NCI-H1417 treated with DMSO at 0.1 percent for 48 hours (cell line): ENCODE results near the gene ZNF561.

Experiments
- DNase-seq: peaks from one replicate; lab custom pipeline; 2025; lab: John Stamatoyannopoulos, UW

The ZNF561 gene

GRCh38 chr19:9580728-9581127, 40.3 kb downstream of the ZNF561 start:
- DNase-seq = no peak

- DNase-seq = no peak
Observed at GRCh38 chr19:9570255-9570654, 50.8 kb downstream of the ZNF561 start.

GRCh38 chr19:9566729-9567128, 54.3 kb downstream of the ZNF561 start:
- no peak for DNase-seq

- no peak for DNase-seq
Observed at GRCh38 chr19:9565900-9566705, 54.9 kb downstream of the ZNF561 start.
